Activated CD4-positive, CD25-positive, alpha-beta regulatory T cell treated with anti-CD3 and anti-CD28 coated beads, Interleukin-2, amount 50 U/mL, for 24 hours (primary cell): ENCODE measurements around the gene FIBP.
A peak's percentile ranks its signal among the peaks of the same experiment; 100 is the strongest.

Experiments
- ATAC-seq, 2 donors: fragments of 150-1000 bp; cut with Tn5 transposase; one replicate each; pipeline ENCODE4 v1.10.0; 2021; ENCODE audit warnings: mild to moderate bottlenecking in 1 of 2, moderate library complexity in 1 of 2

Gene FIBP

DNA sequence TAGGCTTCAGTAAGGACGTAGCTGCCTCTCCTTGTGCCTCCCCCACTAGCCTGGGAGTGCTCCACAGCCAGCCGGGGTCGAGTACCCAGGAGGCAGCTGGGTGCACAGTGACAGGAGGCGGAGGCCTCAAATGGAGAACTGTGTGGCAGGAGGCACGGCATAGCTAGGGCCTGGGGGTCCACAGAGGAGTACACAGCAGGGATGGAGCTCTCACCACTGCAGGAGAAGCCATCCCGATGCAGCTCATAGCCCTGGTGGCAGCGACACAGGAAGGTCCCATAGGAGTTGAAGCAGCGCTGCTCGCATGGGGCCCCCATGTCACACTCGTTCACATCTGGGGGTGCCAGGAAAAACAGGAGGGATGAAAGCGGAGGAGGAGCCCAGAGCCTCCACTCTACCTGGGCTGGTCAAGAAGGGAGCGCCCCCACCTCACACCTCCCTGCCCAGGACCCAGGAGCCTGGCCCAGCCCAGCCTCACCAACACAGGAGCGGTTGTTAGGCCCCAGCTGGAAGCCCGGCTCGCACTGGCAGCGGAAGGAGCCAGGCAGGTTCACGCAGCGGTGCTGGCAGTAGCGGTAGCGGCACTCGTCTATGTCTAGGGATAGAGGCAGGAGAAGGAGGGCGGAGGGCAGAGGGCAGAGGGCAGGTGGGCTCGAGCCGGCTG lies 18.5 kb downstream of the FIBP start:
- ATAC-seq: no peak

DNA sequence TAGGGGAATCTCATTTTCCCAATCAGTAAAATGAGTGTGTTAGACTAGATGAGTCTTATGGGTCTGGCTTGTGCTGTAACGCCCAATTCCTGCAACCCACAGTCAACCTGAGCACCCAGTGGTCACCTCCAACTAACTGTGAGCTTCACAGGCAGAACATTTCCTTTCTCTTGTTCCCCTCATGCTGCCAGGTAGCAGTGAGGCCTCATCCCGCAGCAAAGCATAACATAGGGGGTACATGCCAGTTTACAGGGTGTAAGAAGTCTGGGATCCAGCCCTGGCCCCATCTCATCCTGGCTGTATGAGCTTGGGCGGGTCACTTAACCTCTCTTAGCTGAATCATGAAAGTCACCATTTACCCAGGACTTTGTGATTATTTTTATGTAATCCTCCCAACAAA lies 19.4 kb downstream of the FIBP start:
- ATAC-seq: no peak

DNA sequence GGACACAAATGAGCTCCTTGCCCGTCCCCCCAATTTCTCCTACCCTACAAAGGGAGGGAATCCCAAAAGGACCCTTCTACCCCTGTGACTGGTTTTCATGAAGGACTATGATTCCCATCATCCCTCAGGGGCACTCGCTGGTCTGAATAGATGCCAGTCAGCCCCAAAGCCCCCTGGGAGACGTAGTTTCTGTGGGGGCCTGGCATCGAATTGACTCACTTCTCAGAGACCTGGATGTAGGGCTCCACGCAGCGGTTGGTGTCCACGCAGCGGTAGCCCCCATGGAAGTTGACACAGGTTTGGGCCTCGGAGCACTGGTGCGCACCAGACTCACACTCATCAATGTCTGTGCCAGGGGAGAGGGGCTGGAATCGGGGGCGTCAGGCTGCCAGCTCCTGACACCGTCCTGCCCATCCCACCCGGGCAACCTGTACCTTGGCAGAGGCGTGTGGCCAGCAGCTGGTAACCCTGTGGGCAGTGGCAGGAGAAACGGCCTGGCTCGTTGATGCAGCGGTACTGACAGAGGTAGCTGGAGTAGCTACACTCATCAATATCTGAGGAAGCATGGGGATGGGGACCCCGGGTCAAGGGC lies 20.1 kb downstream of the FIBP start:
- ATAC-seq: peak; percentile 24 to 32

- ATAC-seq: no peak
These were observed 20.8 kb downstream of the FIBP start for GRCh38 chr11:65867284-65868071.

DNA sequence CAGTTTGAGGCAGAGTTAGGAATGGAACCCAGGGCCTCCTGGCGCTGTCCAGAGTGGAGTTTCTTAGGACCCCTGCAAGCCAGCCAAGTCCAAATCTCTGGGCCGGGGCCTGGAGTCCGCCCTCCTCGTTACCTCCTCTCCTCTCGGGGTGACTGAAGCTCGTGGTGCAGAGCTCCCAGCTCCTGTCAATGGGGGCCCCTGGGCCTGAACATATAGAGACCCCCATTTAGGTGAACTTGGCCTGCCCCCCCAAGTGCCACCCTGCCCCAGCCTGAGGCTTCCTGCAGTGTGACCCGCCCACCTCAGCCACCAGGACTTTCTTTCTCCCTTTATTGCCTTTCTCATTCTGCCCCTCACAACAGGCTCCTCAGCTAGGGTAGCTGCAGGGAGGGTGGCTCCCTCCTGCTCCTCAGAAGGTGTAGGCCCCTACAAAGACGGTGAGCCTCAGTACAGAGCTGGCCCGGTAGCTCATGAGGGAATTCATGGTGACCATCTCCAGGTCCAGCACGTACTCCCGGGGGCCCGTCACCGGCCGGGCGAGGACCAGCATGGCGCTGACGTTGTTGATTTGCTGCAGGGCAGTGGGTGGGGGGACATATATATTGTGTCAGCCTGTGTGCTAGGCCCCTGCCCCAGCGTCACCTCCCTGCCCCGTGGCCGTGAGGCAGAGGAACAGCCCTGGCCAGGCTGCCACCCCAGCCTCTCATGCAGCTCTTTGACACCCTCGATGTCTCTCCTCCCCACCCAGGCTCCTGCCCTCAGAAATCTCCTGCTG lies 21.6 kb downstream of the FIBP start:
- no peak for ATAC-seq

DNA sequence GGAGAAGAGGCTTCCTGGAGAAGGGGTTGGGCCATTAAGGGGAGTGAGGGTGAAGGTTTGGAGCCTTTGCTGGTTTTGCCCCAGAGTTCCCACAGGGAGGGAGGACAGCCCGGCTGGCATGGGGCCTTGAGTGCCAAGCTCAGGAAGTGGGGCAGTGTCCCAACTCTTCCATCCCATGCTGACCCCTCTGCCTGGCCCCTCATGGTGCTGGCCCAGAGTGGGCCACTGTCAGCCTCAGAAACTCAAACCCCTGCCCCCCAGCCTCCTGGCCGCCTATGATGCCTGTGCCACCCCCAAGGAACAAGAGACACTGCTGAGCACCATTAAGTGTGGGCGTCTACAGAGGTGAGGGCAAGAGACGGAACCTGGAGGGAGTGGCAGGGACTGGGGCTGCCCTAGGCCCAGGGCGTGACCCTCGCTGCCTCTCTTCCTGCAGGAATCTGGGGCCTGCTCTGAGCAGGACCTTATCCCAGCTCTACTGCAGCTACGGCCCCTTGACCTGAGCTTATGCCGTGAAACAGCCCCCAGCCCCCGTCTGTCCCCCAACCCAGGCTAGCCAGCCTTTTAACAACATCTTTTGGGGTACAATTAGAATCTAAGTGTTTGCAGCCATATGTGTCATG lies 22.6 kb downstream of the FIBP start:
- no peak for ATAC-seq

GRCh38 chr11:65864706-65865471 lies 23.4 kb downstream of the FIBP start:
- no peak for ATAC-seq

DNA sequence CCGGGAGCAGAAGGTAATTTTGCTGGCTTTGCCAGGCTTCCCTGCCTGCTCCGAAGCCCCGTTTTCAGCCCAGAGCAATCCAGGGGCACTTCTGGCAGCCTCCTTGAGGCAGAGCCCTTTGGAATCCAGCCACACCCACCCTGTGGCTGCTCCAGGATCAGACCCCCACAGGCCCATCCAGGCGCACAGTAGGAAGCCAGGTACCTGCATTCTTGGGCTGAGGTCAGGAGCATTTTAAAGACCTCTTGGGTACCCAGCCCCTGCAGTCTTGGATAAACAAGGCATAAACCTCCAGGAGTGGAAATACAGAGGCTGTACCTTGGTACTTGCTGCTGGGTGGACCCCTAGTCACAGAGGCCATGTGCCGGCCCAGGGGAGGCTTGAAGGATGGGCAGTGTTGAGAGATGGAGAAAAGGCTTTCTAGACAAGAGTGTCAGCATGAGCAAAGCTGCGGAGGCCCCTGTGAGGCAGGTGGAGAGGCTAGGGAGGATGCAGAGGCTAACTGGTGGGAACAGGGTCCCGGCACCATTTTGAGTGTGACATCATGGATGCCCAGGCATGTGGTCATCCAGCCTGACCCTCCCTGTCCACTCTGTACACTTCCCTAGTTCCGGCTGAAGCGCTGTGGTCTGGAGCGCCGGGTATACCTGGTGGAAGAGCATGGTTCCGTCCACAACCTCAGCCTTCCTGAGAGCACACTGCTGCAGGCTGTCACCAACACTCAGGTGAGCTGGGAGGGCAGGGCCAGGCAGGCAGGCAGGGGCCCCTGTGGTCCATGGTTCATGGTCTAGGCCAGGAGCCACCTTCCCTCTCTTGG lies 24.2 kb downstream of the FIBP start:
- no peak for ATAC-seq

GRCh38 chr11:65862941-65863888 lies 25.1 kb downstream of the FIBP start:
- no peak for ATAC-seq

DNA sequence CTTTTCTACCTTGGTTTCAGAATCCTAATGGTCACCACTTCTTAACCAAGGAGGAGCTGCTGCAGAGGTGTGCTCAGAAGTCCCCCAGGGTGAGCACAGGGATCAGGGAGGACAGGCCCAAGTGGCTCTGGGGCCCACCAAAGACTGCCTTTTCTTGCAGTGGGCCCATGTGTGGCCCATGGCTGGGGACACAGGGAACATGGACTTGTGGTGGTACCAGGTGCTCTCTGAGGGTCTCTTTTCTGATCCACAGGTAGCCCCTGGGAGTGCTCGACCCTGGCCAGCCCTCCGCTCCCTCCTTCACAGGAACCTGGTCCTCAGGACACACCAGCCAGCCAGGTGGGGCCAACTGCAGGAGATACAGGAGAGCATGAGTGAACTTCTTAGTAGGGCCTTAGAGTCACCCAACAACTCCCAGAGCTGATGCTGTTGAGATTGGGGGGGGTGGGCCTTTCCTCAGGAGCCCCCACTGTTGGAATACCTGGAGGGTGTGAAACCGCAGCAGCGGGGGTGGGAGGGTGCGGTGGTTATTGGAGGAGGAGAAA lies 26.0 kb downstream of the FIBP start:
- ATAC-seq: no peak

DNA sequence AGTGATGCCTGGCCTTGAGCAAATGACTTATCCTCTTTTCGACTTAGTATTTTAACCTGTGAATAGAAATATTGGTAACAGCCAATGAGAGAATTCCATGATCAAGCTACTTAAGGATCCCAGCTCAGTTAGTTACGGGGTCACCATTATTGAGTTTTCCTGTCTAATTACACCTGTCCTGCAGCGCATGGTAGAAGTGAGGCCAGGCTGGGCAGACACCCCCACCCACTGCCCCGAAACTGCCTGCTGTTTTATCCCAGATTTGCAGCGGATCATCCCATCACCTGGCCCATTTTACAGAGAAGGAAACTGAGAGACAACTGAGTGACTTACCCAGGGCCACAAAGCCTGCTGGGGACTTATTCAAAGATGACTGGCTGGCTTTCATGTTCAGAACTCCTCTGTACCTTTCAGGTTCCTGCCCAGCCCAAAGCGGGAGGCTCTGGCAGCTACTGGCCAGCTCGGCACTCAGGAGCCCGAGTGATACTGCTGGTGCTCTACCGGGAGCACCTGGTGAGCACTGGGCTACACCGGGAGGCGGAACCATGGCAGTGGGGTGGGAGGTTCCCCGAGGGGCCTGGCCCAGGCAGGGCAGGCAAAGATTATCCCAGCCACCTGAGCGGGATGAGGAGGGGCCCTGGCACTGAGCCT lies 26.6 kb downstream of the FIBP start:
- no peak for ATAC-seq

DNA sequence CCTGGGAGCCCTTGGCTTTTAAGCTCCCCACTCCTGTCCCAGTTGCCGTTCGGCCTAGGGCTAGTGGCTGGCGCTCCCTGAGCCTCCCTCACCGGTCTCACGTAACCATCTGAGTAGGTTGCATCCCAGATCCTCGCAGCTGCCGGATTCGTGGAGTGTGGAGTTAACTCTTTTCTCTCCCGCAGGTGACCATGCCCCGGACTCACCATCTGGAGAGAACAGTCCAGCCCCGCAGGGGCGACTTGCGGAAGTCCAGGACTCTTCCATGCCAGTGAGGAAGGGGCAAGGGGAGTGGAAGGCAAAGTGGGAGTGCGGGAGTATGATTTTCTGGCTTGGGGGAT lies 27.1 kb downstream of the FIBP start:
- ATAC-seq: no peak

- ATAC-seq: peak; percentile 45 to 47
These were observed 27.8 kb downstream of the FIBP start, which contains the start of gene MUS81 for GRCh38 chr11:65860278-65861164. Gene MUS81 (plus strand): TSS chr11:65860433. CDS start chr11:65860754, 321 bp downstream.

- ATAC-seq: no peak
These were observed 28.4 kb downstream of the FIBP start for GRCh38 chr11:65859812-65860277.

DNA sequence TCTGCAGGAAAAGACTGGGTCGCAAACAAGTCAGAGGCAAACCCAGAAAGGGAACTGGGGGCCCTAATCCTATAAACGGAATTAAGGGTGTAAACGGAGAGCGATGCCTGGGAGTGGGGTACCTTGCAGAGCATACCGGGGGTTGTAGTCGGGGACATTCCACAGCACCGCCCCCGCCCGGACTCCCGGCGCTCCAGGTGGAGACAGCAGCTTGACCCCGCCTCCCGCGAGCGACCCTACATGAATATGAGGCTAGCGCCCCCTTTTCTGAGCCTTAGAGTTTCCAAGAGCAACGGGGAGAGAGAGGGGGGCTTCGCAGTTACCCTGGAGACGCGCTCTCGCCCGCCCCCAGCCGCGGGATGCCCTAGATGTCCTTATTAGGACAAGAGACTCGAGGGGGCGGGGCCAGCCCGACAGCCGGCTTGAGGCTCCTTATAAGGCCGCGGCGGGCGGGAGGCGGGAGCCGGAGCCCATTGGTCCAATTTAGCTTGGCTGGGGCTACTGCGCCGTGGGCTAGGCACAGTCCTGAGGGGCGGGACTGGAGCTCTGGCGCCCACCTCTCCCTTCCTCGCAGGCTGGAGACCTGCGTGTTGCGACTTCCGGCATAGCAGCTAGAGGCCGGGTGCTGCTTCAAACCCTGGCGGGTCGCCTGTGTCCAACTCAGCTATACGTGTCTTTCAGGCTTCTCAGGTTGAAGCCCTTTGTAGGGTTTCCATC lies 29.0 kb downstream of the FIBP start:
- peak; percentile 67 to 70 for ATAC-seq

GRCh38 chr11:65858681-65859087 lies 29.6 kb downstream of the FIBP start:
- ATAC-seq: no peak
